ENCODE data around the gene MYRF. TPM values are rescaled to one million over a fixed set of nuclear protein-coding genes. Genes with fewer than 3 reads are reported as not detected.

The MYRF gene
- total and polyA plus RNA-seq, 2 donors (not counting 1 experiment from before 2014, with no cell fraction given), result 0.27 to 0.34 TPM

DNA sequence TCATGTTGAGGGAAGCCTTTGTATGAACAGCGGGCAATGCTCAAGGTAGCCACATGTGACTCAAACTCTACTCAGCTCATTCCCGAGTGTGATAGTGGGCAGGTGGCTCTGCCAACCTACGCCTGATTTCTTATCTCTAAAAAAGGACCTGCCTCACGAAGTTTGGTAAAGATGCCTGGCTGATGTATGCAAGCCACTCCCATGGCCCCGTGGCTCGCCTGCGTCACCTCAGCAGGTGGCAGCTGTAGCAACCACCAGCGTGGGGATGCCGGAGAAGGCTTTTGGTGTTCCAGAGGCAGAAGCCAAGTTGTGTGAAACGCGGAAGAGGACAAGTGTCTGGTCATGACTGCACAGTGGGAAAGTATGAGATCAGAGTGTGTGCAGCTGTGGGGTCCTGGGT is 81.0 kb downstream of the MYRF start:
- no peaks in the 10 kb centered on the region for H3K9me3 Mint-ChIP-seq (ENCODE audit: insufficient read depth)
- peaks cover 29% of the 10 kb centered on the region for H3K4me1 Mint-ChIP-seq
- no peaks in the 10 kb centered on the region for H4K20me1 ChIP-seq (ENCODE audit: control insufficient read depth, insufficient read depth, low read length, poor library complexity, severe bottlenecking)
- H3K9me3 ChIP-seq (ENCODE audit: control extremely low read depth in 1 of 3, control insufficient read depth in 2 of 3, insufficient read depth in 1 of 3, low read length in 2 of 3), result peaks cover 0 to 3% (median 0%) of the 10 kb centered on the region in 3 donors
- no peak for TF ChIP-seq EZH2 (IDR thresholded peaks at IDR 0.05; ENCODE audit: borderline replicate concordance, insufficient read depth, low read depth, low read length, poor library complexity, severe bottlenecking)
- TF ChIP-seq, protein P1, sequence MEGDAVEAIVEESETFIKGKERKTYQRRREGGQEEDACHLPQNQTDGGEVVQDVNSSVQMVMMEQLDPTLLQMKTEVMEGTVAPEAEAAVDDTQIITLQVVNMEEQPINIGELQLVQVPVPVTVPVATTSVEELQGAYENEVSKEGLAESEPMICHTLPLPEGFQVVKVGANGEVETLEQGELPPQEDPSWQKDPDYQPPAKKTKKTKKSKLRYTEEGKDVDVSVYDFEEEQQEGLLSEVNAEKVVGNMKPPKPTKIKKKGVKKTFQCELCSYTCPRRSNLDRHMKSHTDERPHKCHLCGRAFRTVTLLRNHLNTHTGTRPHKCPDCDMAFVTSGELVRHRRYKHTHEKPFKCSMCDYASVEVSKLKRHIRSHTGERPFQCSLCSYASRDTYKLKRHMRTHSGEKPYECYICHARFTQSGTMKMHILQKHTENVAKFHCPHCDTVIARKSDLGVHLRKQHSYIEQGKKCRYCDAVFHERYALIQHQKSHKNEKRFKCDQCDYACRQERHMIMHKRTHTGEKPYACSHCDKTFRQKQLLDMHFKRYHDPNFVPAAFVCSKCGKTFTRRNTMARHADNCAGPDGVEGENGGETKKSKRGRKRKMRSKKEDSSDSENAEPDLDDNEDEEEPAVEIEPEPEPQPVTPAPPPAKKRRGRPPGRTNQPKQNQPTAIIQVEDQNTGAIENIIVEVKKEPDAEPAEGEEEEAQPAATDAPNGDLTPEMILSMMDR (IDR thresholded peaks at IDR 0.05), result no peak
- H2AFZ ChIP-seq (ENCODE audit: insufficient read depth, low read depth, low read length, poor library complexity, severe bottlenecking), result peak overlapping the region; percentile 95
- DNase-seq (peak; percentile 52), ATAC-seq (ENCODE audit: low read depth) (peak; percentile 14)
- CTCF ChIA-PET, result interaction anchor here (0.9 to 2.4 kb wide), 3 partner anchors 36 to 46 kb away, joined by 3 to 6 read pairs (median 6); no protein-coding TSS in a partner anchor
- H3K9ac ChIP-seq (ENCODE audit: low read length), result no peak overlapping the region
- no peak overlapping the region for H3K4me3 ChIP-seq (ENCODE audit: control extremely low read depth in 1 of 5, extremely low read depth in 1 of 5, insufficient read depth in 1 of 5, low read depth in 2 of 5, low read length in 4 of 5)
- H3K27me3 Mint-ChIP-seq, result no peaks in the 10 kb centered on the region
- H3K4me2 ChIP-seq (replicated peaks; ENCODE audit: low read depth, low read length, poor library complexity, severe bottlenecking), result no peak overlapping the region
- no peaks in the 10 kb centered on the region for H3K36me3 ChIP-seq (replicated peaks in 1 of 2; ENCODE audit: control extremely low read depth in 1 of 2, control insufficient read depth in 1 of 2, extremely low read depth in 1 of 2, insufficient read depth in 2 of 2, low read length in 1 of 2)
- WGBS (ENCODE audit: insufficient coverage), result 78% methylated on average over 9 of the region's 11 CpGs
- intact Hi-C loops (cut with micrococcal nuclease), result no loop called here
- H3K27me3 ChIP-seq (replicated peaks in 1 of 4; ENCODE audit: control extremely low read depth in 1 of 4, control insufficient read depth in 3 of 4, insufficient read depth in 4 of 4, low read length in 3 of 4), result peaks cover 0 to 11% (median 2%) of the 10 kb centered on the region in 4 experiments
- H3K79me2 ChIP-seq (ENCODE audit: control insufficient read depth, insufficient read depth, low read length), result no peaks in the 10 kb centered on the region
- peak overlapping the region in 1 of 2 donors; percentile 68 for H3K27ac ChIP-seq (ENCODE audit: low read length in 2 of 2)
- peak overlapping the region; percentile 89 for H3K27ac Mint-ChIP-seq
- POLR2A ChIA-PET, result no interaction called here
- H3K4me1 ChIP-seq (ENCODE audit: control insufficient read depth in 2 of 2, insufficient read depth in 2 of 2, low read length in 2 of 2), result peaks cover 24 to 35% of the 10 kb centered on the region in 2 donors
- H3K4me3 Mint-ChIP-seq, result peak overlapping the region; percentile 61

DNA sequence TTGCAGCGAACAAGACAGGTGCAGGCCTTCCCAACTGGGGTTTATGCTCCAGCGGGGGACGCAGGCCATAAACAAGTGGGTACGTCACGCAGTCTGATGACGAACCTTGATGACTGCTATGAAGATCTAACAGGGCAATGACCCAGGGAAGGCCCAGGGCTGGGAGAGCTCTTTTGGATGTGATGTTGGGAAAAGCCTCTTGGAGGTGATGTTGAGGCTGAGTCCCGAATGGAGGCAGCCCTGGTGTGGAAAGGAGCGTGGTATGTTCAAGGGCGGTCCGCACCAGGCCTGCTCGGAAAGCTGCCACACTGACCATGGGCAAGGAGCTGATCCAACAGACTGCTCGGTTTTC is 81.5 kb downstream of the MYRF start:
- intact Hi-C loops (cut with micrococcal nuclease), result no loop called here
- ChIA-PET CTCF (interaction anchor here (0.9 to 2.4 kb wide), 5 partner anchors 36 to 65 kb away, joined by 3 to 6 read pairs (median 4); no protein-coding TSS in a partner anchor), POLR2A (interaction anchor here (1.4 kb wide), 1 partner anchor 17 kb away, joined by 3 read pairs; the partner anchor contains the start of gene FADS1)
- Mint-ChIP-seq H3K9me3 (ENCODE audit: insufficient read depth) (no peaks in the 10 kb centered on the region), H3K4me1 (peaks cover 27% of the 10 kb centered on the region), H3K27ac (peak overlapping the region; percentile 89), H3K27me3 (no peaks in the 10 kb centered on the region), H3K4me3 (peak overlapping the region; percentile 61)
- H3K27me3 ChIP-seq (replicated peaks in 1 of 4; ENCODE audit: control extremely low read depth in 1 of 4, control insufficient read depth in 3 of 4, insufficient read depth in 4 of 4, low read length in 3 of 4), result peaks cover 0 to 7% (median 2%) of the 10 kb centered on the region in 4 experiments
- peak overlapping the region; percentile 95 for H2AFZ ChIP-seq (ENCODE audit: insufficient read depth, low read depth, low read length, poor library complexity, severe bottlenecking)
- no peak for ATAC-seq (ENCODE audit: low read depth)
- no peak overlapping the region for H3K9ac ChIP-seq (ENCODE audit: low read length)
- H3K79me2 ChIP-seq (ENCODE audit: control insufficient read depth, insufficient read depth, low read length), result no peaks in the 10 kb centered on the region
- H3K36me3 ChIP-seq (replicated peaks in 1 of 2; ENCODE audit: control extremely low read depth in 1 of 2, control insufficient read depth in 1 of 2, extremely low read depth in 1 of 2, insufficient read depth in 2 of 2, low read length in 1 of 2), result no peaks in the 10 kb centered on the region
- no peak for DNase-seq
- WGBS (ENCODE audit: insufficient coverage), result 77% methylated on average over 12 of the region's 12 CpGs
- H3K4me2 ChIP-seq (replicated peaks; ENCODE audit: low read depth, low read length, poor library complexity, severe bottlenecking), result peak overlapping the region; percentile 67
- H3K27ac ChIP-seq (ENCODE audit: low read length in 2 of 2), result peak overlapping the region; percentile 2 to 68
- H3K4me3 ChIP-seq (ENCODE audit: control extremely low read depth in 1 of 5, extremely low read depth in 1 of 5, insufficient read depth in 1 of 5, low read depth in 2 of 5, low read length in 4 of 5), result no peak overlapping the region
- peaks cover 0 to 3% (median 0%) of the 10 kb centered on the region in 3 donors for H3K9me3 ChIP-seq (ENCODE audit: control extremely low read depth in 1 of 3, control insufficient read depth in 2 of 3, insufficient read depth in 1 of 3, low read length in 2 of 3)
- peaks cover 23 to 30% of the 10 kb centered on the region in 2 donors for H3K4me1 ChIP-seq (ENCODE audit: control insufficient read depth in 2 of 2, insufficient read depth in 2 of 2, low read length in 2 of 2)
- TF ChIP-seq, protein P1 (IDR thresholded peaks at IDR 0.05), result no peak
- no peak for TF ChIP-seq EZH2 (IDR thresholded peaks at IDR 0.05; ENCODE audit: borderline replicate concordance, insufficient read depth, low read depth, low read length, poor library complexity, severe bottlenecking)
- no peaks in the 10 kb centered on the region for H4K20me1 ChIP-seq (ENCODE audit: control insufficient read depth, insufficient read depth, low read length, poor library complexity, severe bottlenecking)

Data from B cell (primary cell).